Fibroblast of lung (primary cell): ENCODE results near the gene GSTM2.
"Not testable (repeated sequence)": the region's sequence is repeated elsewhere in the genome, so short reads cannot be mapped to it uniquely, and the experiment has no call there.

Source experiments
- CTCF ChIP-seq, 2 donors: IDR thresholded peaks in 1 of 2; conservative IDR thresholded peaks in 1 of 2; 1 replicate in 1 of 2; 2 replicates in 1 of 2; pipeline ENCODE4 v1.5.1; 2011 to 2012; ENCODE audit warnings: low read length in 2 of 2, control low read depth in 1 of 2, inconsistent platforms in 1 of 2, low read depth in 1 of 2, mild to moderate bottlenecking in 1 of 2
- EZH2 ChIP-seq: IDR thresholded peaks from 2 replicates; pipeline ENCODE4 v1.5.1; 2012; ENCODE audit warnings: low read length, control low read depth, mild to moderate bottlenecking; ENCODE audit errors: missing control alignments

- not testable (repeated sequence) for TF ChIP-seq CTCF (conservative IDR thresholded peaks at IDR 0.05 in 1 of 2, IDR thresholded peaks at IDR 0.05 in 1 of 2; ENCODE audit: low read depth in 1 of 2, low read length in 2 of 2); EZH2
Measured at GRCh38 chr1:109684777-109685176, 16.9 kb downstream of the GSTM2 start.
